GM18526 (cell line): Measurements from ENCODE around the gene CEACAM6.

Experiments used
- POLR2A ChIP-seq: IDR thresholded peaks from 3 replicates; pipeline ENCODE4 v1.6.1; 2011; ENCODE audit not compliant: insufficient read length; ENCODE audit errors: extremely low read depth

Gene CEACAM6

GRCh38 chr19:41755328-41755913 is at the start of gene CEACAM6:
TSS of gene CEACAM6 (plus strand) at chr19:41755530. CDS start at chr19:41755639, 109 bp downstream.
- no peak for TF ChIP-seq POLR2A

GRCh38 chr19:41706741-41707501 is 48.4 kb upstream of the CEACAM6 start:
- no peak for TF ChIP-seq POLR2A

- TF ChIP-seq POLR2A: no peak
Observed at GRCh38 chr19:41707502-41707812, 47.9 kb upstream of the CEACAM6 start.

GRCh38 chr19:41707871-41708371 is 47.4 kb upstream of the CEACAM6 start:
- TF ChIP-seq POLR2A: no peak

GRCh38 chr19:41708481-41708880 is 46.8 kb upstream of the CEACAM6 start, which contains the start of gene CEACAM5:
TSS of gene CEACAM5 (plus strand) at chr19:41708626. CDS start at chr19:41708732, 106 bp downstream.
- no peak for TF ChIP-seq POLR2A

GRCh38 chr19:41709951-41710645 is 45.2 kb upstream of the CEACAM6 start:
- no peak for TF ChIP-seq POLR2A

DNA sequence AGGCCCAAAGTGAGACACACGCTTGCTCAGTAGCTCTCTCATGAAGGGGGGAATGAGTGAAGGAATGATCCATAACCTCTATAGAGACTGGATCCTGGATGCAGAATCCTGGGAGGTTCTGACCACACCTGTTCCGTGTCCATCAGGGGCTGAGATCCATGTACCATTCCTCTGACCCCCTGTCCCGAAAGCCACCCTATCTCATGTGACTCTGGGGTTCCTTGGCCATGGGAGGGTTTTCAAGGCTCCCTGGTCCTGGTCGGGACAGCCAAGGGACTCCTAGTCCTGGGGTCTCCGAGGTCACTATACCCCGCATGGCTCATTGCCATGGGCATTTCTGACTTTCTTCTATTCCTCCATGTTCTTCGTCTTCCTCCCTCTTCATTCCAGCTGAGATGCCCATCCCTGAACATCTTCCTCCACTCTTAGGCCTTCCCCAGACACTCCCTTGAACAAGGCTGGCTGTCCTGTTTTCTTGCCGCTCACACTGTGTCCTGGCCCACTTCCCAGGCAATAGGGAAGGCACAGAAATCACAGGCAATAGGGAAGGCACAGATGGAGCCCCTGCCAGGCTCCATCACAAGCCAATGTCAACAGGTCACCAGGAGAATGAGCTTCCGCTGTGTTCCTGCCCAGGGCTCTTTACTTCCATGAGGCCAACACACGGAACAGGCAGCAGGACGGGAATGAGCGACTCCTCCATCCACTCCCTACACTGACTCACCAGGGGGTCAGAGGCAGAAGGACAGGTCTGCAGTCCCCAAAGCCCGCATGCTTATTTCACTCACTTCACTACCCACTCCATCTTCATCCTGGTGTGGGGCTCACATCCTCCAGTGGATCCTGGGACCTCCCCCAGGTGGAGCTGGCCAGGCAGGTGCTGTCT is 43.7 kb upstream of the CEACAM6 start:
- TF ChIP-seq POLR2A: no peak

DNA sequence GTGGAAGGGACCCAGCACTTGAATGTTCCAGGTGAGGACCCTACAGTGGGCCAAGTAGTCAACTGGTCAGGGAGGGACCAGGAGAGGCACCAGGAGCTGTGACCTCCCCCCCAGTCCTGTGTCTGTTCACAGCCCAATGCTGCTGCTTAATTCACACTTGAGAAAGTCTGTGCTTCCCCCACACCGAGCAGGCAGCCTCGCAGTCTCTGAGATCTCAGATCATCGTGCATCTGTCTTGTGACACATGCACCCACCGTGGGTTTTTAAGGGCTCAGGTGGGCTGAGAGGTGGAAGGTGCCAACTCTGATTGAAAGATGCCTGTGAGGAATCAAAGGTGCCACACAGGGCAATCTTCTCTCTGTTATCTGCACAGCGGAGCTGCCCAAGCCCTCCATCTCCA is 40.7 kb upstream of the CEACAM6 start:
- no peak for TF ChIP-seq POLR2A

- TF ChIP-seq POLR2A: no peak
Observed at GRCh38 chr19:41718761-41719160, 36.6 kb upstream of the CEACAM6 start.

DNA sequence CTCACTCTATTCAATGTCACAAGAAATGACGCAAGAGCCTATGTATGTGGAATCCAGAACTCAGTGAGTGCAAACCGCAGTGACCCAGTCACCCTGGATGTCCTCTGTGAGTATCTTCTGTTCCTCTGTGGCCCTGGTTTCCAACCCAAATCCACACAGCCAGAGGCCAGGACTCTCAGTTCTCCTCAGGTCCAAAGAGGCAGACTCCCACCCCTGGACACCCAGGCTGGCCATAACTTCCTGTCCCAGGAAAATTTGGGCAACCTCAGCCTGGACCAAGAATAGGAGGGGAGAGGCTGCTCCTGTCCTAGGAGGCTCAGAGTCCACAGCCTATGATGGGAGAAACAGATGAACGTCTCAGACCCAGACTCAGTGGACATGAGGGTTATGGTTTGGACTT is 35.2 kb upstream of the CEACAM6 start:
- no peak for TF ChIP-seq POLR2A

- TF ChIP-seq POLR2A: no peak
Observed at GRCh38 chr19:41726493-41726892, 28.8 kb upstream of the CEACAM6 start.

DNA sequence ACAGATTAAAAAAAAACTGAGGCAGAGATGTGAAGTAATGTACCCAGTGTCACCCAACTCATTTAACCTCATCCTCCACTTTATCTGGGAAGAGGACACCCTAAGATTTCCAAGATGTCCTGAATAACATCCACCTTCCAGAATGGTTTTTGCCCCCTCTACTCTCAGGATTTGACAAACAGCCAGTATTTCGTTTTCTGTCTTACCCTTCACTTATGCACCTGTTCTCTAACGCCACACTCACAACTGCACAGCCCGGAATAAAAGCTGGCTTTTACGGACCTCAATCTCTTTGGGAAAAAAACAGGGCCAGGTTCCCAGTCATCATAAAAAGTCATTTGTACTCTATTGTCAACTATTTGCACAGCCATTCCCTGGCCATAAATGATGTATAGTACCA is 21.2 kb upstream of the CEACAM6 start:
- no peak for TF ChIP-seq POLR2A

GRCh38 chr19:41734585-41734984 is 20.7 kb upstream of the CEACAM6 start:
- no peak for TF ChIP-seq POLR2A

- TF ChIP-seq POLR2A: no peak
Observed at GRCh38 chr19:41735071-41735600, 20.2 kb upstream of the CEACAM6 start.

DNA sequence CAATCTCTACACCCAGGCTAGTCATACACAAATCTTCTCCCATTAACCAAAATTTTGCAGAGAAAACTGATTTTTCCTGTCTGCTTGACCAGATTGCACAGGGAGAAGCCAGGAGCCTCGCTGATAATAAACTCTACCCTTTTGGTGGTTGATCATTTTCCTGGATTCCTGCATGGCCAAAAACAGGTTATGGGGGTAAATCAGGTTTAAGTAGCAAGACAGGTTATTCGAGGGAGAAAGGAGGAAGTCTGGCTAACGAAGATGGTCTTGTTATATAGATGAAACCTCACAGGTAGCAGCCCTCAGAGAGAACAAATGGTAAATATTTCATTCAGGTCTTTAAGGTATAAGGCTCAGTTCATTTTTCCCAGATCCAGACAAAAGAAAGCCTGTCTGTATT is 16.0 kb upstream of the CEACAM6 start:
- no peak for TF ChIP-seq POLR2A
